Stimulated activated memory B cell treated with anti-CD40 and anti-IgM and Interleukin-4, amounts not matched to agents 10 μg/mL and 1 μg/mL and 100 μg/mL, for 72 hours (primary cell): ENCODE data around the gene RPP25.
A peak's percentile ranks its signal among the peaks of the same experiment; 100 is the strongest.

Source experiments
- ATAC-seq: fragments of 150-1000 bp; cut with Tn5 transposase; 2 replicates; pipeline ENCODE4 v1.10.0; 2021
- H3K27ac Mint-ChIP-seq: one replicate; pipeline ENCODE4 v1.8.0; 2022; ENCODE audit warnings: mild to moderate bottlenecking, mixed read lengths
- H3K27me3 Mint-ChIP-seq: one replicate; pipeline ENCODE4 v1.8.0; 2022; ENCODE audit warnings: mixed read lengths
- H3K36me3 Mint-ChIP-seq: one replicate; pipeline ENCODE4 v1.8.0; 2022; ENCODE audit warnings: mixed read lengths
- H3K4me1 Mint-ChIP-seq: one replicate; pipeline ENCODE4 v1.8.0; 2022; ENCODE audit warnings: mixed read lengths
- H3K4me3 Mint-ChIP-seq: one replicate; pipeline ENCODE4 v1.8.0; 2022; ENCODE audit warnings: mild to moderate bottlenecking, moderate library complexity, mixed read lengths
- H3K9me3 Mint-ChIP-seq: one replicate; pipeline ENCODE4 v1.8.0; 2022; ENCODE audit warnings: mixed read lengths

The RPP25 gene

GRCh38 chr15:74978503-74978902 lies 21.9 kb upstream of the RPP25 start:
- no peaks in the 10 kb centered on the region for H3K36me3 Mint-ChIP-seq
- H3K9me3 Mint-ChIP-seq: no peaks in the 10 kb centered on the region
- ATAC-seq: no peak
- no peak overlapping the region for H3K27ac Mint-ChIP-seq
- peaks cover 1% of the 10 kb centered on the region for H3K4me1 Mint-ChIP-seq
- H3K4me3 Mint-ChIP-seq: no peak overlapping the region
- peaks cover 38% of the 10 kb centered on the region for H3K27me3 Mint-ChIP-seq

GRCh38 chr15:74978077-74978476 lies 21.5 kb upstream of the RPP25 start:
- Mint-ChIP-seq H3K27ac (no peak overlapping the region), H3K4me3 (no peak overlapping the region)
- no peak for ATAC-seq

GRCh38 chr15:74977599-74977998 lies 21.0 kb upstream of the RPP25 start:
- no peak overlapping the region for H3K4me3 Mint-ChIP-seq
- H3K9me3 Mint-ChIP-seq: no peaks in the 10 kb centered on the region
- peaks cover 42% of the 10 kb centered on the region for H3K27me3 Mint-ChIP-seq
- no peak for ATAC-seq
- no peak overlapping the region for H3K27ac Mint-ChIP-seq
- no peaks in the 10 kb centered on the region for H3K36me3 Mint-ChIP-seq
- H3K4me1 Mint-ChIP-seq: no peaks in the 10 kb centered on the region

More at GRCh38 chr15:74978077-74978476, 21.5 kb upstream of the RPP25 start:
- peaks cover 38% of the 10 kb centered on the region for H3K27me3 Mint-ChIP-seq
- H3K9me3 Mint-ChIP-seq: no peaks in the 10 kb centered on the region
- H3K4me1 Mint-ChIP-seq: no peaks in the 10 kb centered on the region
- H3K36me3 Mint-ChIP-seq: no peaks in the 10 kb centered on the region

GRCh38 chr15:74976159-74976558 lies 19.6 kb upstream of the RPP25 start:
- Mint-ChIP-seq H3K9me3 (no peaks in the 10 kb centered on the region), H3K27ac (no peak overlapping the region), H3K27me3 (peaks cover 42% of the 10 kb centered on the region), H3K36me3 (no peaks in the 10 kb centered on the region), H3K4me3 (no peak overlapping the region), H3K4me1 (no peaks in the 10 kb centered on the region)
- no peak for ATAC-seq

- Mint-ChIP-seq H3K27ac (no peak overlapping the region), H3K4me3 (no peak overlapping the region), H3K9me3 (no peaks in the 10 kb centered on the region), H3K27me3 (peaks cover 11% of the 10 kb centered on the region), H3K4me1 (no peaks in the 10 kb centered on the region), H3K36me3 (no peaks in the 10 kb centered on the region)
- no peak for ATAC-seq
Observed at GRCh38 chr15:74967670-74968069, 11.1 kb upstream of the RPP25 start.

GRCh38 chr15:74964794-74965193 lies 8.2 kb upstream of the RPP25 start:
- Mint-ChIP-seq H3K27me3 (peaks cover 34% of the 10 kb centered on the region), H3K36me3 (no peaks in the 10 kb centered on the region), H3K9me3 (no peaks in the 10 kb centered on the region), H3K4me1 (no peaks in the 10 kb centered on the region), H3K4me3 (no peak overlapping the region), H3K27ac (no peak overlapping the region)
- no peak for ATAC-seq

- H3K27me3 Mint-ChIP-seq: peaks cover 50% of the 10 kb centered on the region
- no peak for ATAC-seq
- no peaks in the 10 kb centered on the region for H3K36me3 Mint-ChIP-seq
- no peak overlapping the region for H3K27ac Mint-ChIP-seq
- no peak overlapping the region for H3K4me3 Mint-ChIP-seq
- H3K4me1 Mint-ChIP-seq: peaks cover 16% of the 10 kb centered on the region
- H3K9me3 Mint-ChIP-seq: no peaks in the 10 kb centered on the region
Observed at GRCh38 chr15:74963213-74963612, 6.6 kb upstream of the RPP25 start.

GRCh38 chr15:74962671-74963070 lies 6.1 kb upstream of the RPP25 start:
- ATAC-seq: no peak
- peaks cover 55% of the 10 kb centered on the region for H3K27me3 Mint-ChIP-seq
- H3K36me3 Mint-ChIP-seq: no peaks in the 10 kb centered on the region
- H3K27ac Mint-ChIP-seq: no peak overlapping the region
- no peaks in the 10 kb centered on the region for H3K9me3 Mint-ChIP-seq
- H3K4me3 Mint-ChIP-seq: no peak overlapping the region
- peaks cover 21% of the 10 kb centered on the region for H3K4me1 Mint-ChIP-seq

- Mint-ChIP-seq H3K4me1 (peaks cover 26% of the 10 kb centered on the region), H3K27ac (no peak overlapping the region), H3K36me3 (no peaks in the 10 kb centered on the region), H3K4me3 (no peak overlapping the region), H3K9me3 (no peaks in the 10 kb centered on the region), H3K27me3 (peaks cover 60% of the 10 kb centered on the region)
- ATAC-seq: no peak
Observed at GRCh38 chr15:74962219-74962618, 5.6 kb upstream of the RPP25 start.

- ATAC-seq: no peak
- Mint-ChIP-seq H3K9me3 (no peaks in the 10 kb centered on the region), H3K36me3 (no peaks in the 10 kb centered on the region), H3K4me3 (no peak overlapping the region), H3K27me3 (peaks cover 63% of the 10 kb centered on the region), H3K27ac (no peak overlapping the region), H3K4me1 (peaks cover 26% of the 10 kb centered on the region)
Observed at GRCh38 chr15:74961616-74962015, 5.0 kb upstream of the RPP25 start.

- Mint-ChIP-seq H3K9me3 (no peaks in the 10 kb centered on the region), H3K27ac (no peak overlapping the region), H3K4me1 (peaks cover 26% of the 10 kb centered on the region), H3K36me3 (no peaks in the 10 kb centered on the region), H3K27me3 (peaks cover 63% of the 10 kb centered on the region), H3K4me3 (no peak overlapping the region)
- ATAC-seq: no peak
Observed at GRCh38 chr15:74960995-74961588, 4.5 kb upstream of the RPP25 start.

- no peak for ATAC-seq
- H3K4me1 Mint-ChIP-seq: peaks cover 33% of the 10 kb centered on the region
- H3K27me3 Mint-ChIP-seq: peaks cover 68% of the 10 kb centered on the region
Observed at GRCh38 chr15:74960286-74960685, 3.7 kb upstream of the RPP25 start.

GRCh38 chr15:74959586-74959939 lies 3.0 kb upstream of the RPP25 start:
- no peak for ATAC-seq
- Mint-ChIP-seq H3K9me3 (no peaks in the 10 kb centered on the region), H3K27ac (no peak overlapping the region), H3K4me3 (no peak overlapping the region), H3K4me1 (peaks cover 39% of the 10 kb centered on the region), H3K27me3 (peaks cover 75% of the 10 kb centered on the region), H3K36me3 (no peaks in the 10 kb centered on the region)

More at GRCh38 chr15:74960286-74960685, 3.7 kb upstream of the RPP25 start:
- Mint-ChIP-seq H3K27ac (no peak overlapping the region), H3K4me3 (no peak overlapping the region), H3K9me3 (no peaks in the 10 kb centered on the region), H3K36me3 (no peaks in the 10 kb centered on the region)

- H3K27ac Mint-ChIP-seq: no peak overlapping the region
- H3K4me1 Mint-ChIP-seq: peaks cover 39% of the 10 kb centered on the region
- peaks cover 75% of the 10 kb centered on the region for H3K27me3 Mint-ChIP-seq
- H3K4me3 Mint-ChIP-seq: no peak overlapping the region
- no peaks in the 10 kb centered on the region for H3K9me3 Mint-ChIP-seq
- no peaks in the 10 kb centered on the region for H3K36me3 Mint-ChIP-seq
- no peak for ATAC-seq
Observed at GRCh38 chr15:74958908-74959585, 2.5 kb upstream of the RPP25 start.

- no peak overlapping the region for H3K4me3 Mint-ChIP-seq
- no peak for ATAC-seq
- H3K27ac Mint-ChIP-seq: no peak overlapping the region
- no peaks in the 10 kb centered on the region for H3K36me3 Mint-ChIP-seq
- H3K9me3 Mint-ChIP-seq: no peaks in the 10 kb centered on the region
- H3K4me1 Mint-ChIP-seq: peaks cover 39% of the 10 kb centered on the region
- H3K27me3 Mint-ChIP-seq: peaks cover 75% of the 10 kb centered on the region
Observed at GRCh38 chr15:74958320-74958907, 1.8 kb upstream of the RPP25 start.

GRCh38 chr15:74957476-74958035 lies 984 bp upstream of the RPP25 start:
- H3K27me3 Mint-ChIP-seq: peaks cover 67% of the 10 kb centered on the region
- no peaks in the 10 kb centered on the region for H3K36me3 Mint-ChIP-seq
- ATAC-seq: no peak
- H3K4me3 Mint-ChIP-seq: peak overlapping the region; percentile 74
- no peak overlapping the region for H3K27ac Mint-ChIP-seq
- no peaks in the 10 kb centered on the region for H3K9me3 Mint-ChIP-seq
- peaks cover 39% of the 10 kb centered on the region for H3K4me1 Mint-ChIP-seq
